ENCODE results near the gene AQP10.
"Not testable (repeated sequence)": the region's sequence is repeated elsewhere in the genome, so short reads cannot be mapped to it uniquely, and the experiment has no call there.

AQP10 gene

GRCh38 chr1:154346276-154346917 is 25.5 kb downstream of the AQP10 start:
- no peak for DNase-seq

DNA sequence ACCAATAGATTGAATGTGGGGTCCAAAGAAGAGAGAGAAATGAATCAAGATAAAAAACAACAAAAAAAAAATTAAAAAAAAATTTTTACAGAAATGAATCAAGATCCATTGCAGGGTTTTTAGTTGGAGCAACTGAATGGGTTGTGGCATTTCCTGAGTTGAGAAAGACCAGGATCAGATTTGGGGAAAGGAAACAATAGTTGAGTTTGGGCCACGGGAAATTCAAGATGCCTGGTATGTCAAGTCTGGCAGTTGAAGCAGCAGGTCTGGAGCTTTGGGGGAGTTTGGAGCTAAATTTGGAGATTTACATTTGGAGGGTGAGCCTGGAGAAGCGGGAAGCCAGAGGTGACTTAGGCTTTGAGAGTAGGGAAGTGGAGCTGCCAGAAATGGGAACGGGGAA is 27.1 kb downstream of the AQP10 start:
- DNase-seq: no peak

DNA sequence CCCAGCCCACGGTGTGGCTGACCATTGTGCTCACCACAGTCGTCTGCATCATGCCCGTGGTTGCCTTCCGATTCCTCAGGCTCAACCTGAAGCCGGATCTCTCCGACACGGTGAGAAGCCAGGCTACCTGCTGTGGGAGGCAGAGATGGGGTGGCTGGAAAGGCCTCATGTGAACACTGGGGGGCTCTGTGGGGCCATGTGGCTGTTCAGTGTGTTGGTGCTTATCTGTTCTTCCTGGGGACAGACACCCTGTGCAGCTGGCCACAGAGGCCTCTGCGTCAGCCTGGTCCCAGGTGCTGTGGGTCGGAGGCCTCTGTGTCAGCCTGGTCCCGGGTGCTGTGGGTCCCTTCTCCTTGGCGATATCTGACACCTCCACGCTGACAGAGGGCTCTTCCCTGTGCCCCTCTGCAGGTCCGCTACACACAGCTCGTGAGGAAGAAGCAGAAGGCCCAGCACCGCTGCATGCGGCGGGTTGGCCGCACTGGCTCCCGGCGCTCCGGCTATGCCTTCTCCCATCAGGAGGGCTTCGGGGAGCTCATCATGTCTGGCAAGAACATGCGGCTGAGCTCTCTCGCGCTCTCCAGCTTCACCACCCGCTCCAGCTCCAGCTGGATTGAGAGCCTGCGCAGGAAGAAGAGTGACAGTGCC is 27.7 kb downstream of the AQP10 start:
- DNase-seq: no peak

DNA sequence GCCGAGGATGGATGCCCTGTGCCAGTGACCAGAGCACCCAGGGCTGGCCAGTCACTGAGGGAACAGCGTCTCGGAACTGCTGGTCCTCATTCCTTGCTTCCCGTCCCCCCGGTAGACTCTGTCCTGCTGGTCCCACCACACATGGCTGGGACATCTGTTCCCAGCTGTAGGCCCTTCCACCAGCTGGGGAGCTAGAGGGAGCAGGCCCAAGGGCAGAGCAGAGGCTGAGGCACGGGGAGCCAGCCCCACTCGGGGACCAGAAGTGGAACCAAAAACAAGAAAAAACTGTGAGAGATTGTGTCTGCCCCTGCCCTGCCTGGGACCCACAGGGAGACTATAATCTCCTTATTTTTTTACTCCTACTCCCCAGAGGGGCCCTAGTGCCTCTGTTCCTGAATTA is 28.2 kb downstream of the AQP10 start:
- no peak for DNase-seq

DNA sequence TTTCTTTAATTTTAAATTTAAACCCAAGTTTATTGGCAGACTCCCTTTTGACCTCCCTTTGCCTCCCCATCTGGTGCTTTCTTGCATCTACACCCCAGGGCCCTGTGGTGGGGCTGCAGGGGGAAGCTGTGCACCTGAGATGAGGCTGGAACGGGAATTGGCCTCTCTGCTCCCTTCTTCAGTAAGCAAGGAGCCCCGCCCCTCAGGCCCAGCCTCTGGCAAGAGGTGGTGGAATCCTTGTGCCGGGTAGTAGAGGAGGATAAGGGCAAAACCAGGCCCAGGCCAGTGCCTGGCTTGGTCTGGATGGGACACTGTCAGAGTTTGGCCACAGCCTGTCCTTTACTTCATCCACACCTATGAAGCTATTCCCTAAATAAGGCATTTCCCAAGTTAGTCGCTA is 29.5 kb downstream of the AQP10 start:
- no peak for DNase-seq

DNA sequence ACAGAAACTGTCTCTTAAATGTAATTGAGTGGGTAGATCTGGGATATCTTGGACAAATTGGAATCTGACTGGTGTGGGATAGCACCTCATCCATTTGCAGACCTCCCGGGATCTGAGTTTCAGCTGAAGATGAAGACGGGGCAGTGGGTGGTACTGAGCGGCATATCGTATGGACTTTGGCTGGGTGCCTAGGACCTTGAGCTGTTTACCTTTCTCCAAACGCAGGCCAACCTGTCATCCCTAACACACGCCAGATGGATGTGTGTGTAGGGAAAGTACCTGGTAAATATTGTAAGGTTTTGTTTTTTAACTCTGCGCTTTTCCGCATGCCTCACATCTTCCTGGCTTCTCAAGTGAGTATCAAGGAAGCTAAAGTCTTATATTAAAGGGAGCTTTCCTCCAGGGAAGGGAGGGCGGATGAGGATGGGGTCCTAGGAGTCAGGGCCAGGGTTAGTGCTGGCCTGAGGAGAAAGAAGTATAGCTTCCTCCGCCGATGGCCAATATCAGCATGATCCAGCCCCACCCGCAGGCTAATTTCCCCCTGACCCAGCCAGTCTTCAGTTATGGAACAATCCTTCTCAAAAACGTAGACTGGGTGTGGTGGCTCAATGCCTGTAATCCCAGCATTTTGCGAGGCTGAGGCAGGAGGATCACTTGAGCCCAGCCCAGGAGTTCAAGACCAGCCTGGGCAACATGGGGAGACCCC is 30.6 kb downstream of the AQP10 start:
- no peak for DNase-seq

DNA sequence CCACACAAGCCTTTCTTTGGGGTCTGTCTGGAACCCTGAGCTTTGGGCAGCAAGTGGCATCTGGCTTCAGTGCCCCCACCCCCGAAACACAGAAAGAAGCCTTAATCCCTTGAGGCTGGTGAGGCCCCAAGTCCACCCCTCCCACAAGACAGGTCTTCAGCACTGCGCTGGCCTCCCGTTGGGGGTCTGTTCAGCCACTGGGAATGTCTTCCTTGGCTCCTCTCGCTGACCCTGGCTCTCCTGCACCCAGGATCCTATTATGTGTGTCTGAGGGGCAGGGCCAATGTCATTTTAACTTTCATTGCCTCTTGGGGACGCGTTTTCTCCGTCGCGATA is 31.3 kb downstream of the AQP10 start:
- no peak for DNase-seq

DNA sequence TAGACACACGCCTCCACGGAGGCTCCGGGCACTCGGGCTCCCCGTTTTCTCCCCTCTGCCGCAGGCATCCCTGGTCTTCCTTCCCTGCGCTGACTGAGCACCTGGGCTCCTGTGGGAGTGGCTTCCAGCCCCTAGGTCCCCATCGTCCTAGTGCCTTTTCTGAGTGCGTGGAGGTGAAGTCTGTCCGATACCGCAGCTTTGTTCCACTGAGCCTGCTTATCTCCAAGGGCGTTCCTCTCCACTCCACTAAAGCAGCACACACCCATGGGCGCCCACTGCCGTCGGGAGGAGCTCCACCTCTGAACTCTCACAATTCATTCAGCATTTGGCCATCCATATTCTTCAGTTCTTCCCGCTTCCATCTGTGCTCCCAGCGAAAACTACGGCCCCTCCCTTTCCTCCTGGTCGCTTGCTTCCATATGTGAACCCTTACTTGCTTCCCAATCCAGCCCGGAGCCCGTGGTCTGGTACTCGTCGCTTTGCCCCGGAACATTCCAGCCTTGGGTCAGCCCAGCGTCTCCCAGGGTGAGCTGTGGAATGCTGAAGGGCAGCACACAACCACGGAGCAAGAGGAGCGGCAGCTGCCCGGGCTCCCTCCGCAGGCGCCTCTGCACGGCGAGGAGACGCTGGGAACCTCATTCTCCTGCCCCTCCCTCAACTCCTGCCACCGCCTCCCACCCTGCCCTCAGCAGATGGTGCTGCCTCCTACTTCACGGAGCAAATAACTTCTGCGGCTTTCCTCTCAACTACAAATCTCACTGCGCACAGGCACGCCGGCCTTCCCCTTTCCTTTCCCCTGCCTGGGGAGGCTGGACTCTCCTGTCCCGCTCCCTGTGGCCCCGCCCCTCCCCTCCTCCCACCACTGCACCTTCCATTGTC is 31.9 kb downstream of the AQP10 start:
- DNase-seq: peak; percentile 78 to 85

- peak; percentile 67 to 69 for DNase-seq
Measured at GRCh38 chr1:154353460-154353904, 32.6 kb downstream of the AQP10 start.

- DNase-seq: no peak
Measured at GRCh38 chr1:154353966-154354365, 33.1 kb downstream of the AQP10 start.

DNA sequence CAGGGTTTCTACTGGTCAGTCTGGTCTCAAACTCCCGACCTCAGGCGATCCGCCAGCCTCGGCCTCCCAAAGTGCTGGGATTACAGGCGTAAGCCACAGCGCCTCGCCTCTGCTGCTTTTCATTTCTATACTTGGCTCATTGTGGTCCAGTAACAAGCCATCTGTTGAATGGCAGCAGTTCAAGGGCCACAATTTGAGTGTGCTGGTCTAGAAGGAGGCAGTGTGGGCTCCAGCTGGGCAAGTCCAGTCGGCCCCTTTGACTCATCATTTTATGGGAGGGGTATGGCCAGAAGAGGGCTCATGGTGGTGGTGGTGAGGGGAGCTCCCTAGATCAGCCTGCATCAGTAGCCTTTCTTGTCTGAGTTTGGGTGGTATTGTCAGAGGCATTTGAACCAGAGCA is 37.6 kb downstream of the AQP10 start:
- DNase-seq: no peak

- no peak for DNase-seq
Measured at GRCh38 chr1:154360288-154360687, 39.4 kb downstream of the AQP10 start.

GRCh38 chr1:154360881-154361280 is 40.0 kb downstream of the AQP10 start:
- DNase-seq: not testable (repeated sequence)

DNA sequence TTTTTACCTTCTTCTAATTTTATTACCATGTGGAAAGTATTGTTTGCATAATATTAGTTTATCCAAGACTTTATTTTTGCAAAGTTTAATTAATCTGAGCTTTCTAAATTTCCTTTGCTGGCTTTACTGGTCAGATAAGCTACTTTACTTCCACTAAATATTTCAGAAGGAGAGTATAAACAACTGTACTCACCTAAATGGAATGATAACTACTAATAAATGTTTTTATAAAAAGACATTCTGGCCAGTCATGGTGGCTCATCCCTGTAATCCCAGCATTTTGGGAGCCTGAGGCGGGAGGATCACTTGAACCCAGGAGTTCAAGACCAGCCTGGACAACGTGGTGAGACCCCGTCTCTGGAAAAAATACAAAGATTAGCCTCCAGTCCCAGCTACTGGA is 40.5 kb downstream of the AQP10 start:
- DNase-seq: no peak

DNA sequence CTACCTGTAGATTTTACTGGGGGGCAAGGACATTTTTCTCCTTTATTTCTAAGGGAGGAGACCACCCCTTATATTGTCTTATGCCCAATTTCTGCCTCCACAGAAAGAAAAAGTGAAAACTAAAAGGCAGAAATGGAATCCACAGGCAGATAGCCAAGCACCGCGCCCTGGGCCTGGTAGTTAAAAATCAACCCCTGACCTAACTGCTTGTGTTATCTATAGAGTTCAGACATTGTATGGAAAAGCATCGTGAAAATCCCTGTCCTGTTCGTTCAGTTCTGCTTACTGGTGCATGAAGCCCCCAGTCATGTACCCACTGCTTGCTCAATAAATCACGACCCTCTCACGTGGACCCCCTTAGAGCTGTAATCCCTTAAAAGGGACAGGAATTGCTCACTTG is 50.5 kb downstream of the AQP10 start:
- no peak for DNase-seq

DNA sequence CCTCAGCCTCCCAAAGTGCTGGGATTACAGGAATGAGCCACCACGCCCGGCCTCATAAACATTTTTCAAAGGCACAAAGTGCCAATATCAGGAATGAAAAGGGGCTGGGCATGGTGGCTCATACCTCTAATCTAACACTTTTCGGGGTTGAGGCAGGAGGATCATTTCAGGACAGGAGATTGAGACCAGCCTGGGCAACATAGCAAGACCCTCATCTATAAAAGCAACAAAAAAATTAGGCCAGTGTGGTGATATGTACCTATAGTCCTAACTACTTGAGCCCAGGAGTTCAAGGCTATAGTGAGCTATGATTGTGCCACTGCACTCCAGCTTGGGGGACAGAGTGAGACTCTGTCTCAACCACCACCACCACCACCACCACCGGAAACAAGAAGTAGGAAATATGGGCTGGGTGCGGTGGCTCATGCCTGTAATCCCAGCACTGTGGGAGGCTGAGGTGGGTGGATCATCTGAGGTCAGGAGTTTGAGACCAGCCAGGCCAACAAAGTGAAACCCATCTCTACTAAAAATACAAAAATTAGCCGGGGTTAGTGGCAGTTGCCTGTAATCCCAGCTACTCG is 53.0 kb downstream of the AQP10 start:
- DNase-seq: peak in 1 of 2 experiments; percentile 20
